Measurements from ENCODE around the gene PAX3. TPM values are rescaled to one million over a fixed set of nuclear protein-coding genes. Genes with fewer than 3 reads are reported as not detected.

Gene PAX3
- total RNA-seq, 1 experiment from 2014 or later = not detected

DNA sequence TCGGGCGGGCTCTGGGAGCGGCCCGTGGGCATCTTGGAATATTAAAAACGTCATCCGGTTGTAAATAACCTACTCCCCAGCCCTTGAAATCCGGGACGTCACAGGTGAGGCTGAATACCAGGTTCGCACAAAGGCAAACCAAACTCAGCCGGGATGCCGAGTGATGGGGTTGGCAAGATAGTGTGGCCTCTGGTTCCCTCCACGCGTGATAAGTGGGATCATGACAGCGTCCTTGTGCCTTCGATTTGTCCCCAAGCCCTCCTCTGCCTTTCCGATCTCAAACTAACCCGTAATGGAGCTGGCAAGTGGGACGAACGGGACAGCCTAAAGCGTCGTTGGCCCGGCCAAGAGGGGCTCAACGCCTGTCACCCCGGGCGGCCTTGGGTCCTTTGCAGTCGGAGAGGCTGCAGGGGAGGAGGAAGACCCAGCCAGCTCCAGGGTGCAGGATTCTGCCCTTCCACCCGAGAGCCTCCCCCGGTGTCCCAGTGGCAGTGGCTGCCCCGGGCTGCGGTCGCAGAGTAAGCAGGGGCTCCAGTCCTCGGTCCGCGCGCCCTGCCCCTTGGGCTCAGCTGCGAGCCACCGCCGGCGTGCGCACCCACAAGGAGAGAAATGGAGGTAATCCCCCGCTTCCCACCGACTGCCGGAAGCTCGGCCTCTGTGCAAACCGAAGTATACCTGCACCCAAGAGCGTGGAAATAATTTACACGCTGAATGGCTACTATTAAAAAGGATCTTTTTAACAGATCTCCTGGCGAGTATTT, 13.4 kb upstream of the PAX3 start:
- ChIA-PET RAD21 (ENCODE audit: low non-redundant PET in 1 of 2, low total read pairs in 2 of 2, uncharacterized antibody in 2 of 2, unreplicated experiment in 2 of 2) (no interaction called here), POLR2A (no interaction called here), CTCF (no interaction called here)
- Histone ChIP-seq H3K4me2 (ENCODE audit: low read length) (no peak overlapping the region), H3K27ac (ENCODE audit: low read depth, low read length) (no peak overlapping the region), H3K27me3 (ENCODE audit: insufficient read depth, low read length) (peaks cover 49% of the 10 kb centered on the region), H3K9me2 (ENCODE audit: insufficient read depth) (no peaks in the 10 kb centered on the region), H3K79me2 (ENCODE audit: insufficient read depth, low read length) (no peaks in the 10 kb centered on the region), H3K9ac (ENCODE audit: low read length) (no peak overlapping the region), H3K4me3 (replicated peaks in 1 of 2; ENCODE audit: low read depth in 1 of 2, low read length in 2 of 2) (no peak overlapping the region), H3K36me3 (ENCODE audit: control insufficient read depth in 1 of 2, insufficient read depth in 2 of 2, low read length in 2 of 2) (no peaks in the 10 kb centered on the region), H4K20me1 (ENCODE audit: insufficient read depth) (no peaks in the 10 kb centered on the region), H2AFZ (ENCODE audit: low read depth, low read length, poor library complexity, severe bottlenecking) (no peak overlapping the region), H3K9me3 (ENCODE audit: control insufficient read depth in 1 of 2, insufficient read depth in 1 of 2, low read depth in 1 of 2, low read length in 2 of 2) (no peaks in the 10 kb centered on the region), H3K4me1 (ENCODE audit: control insufficient read depth in 1 of 2, insufficient read depth in 2 of 2, low read length in 2 of 2) (no peaks in the 10 kb centered on the region)
- ATAC-seq (no peak), DNase-seq (ENCODE audit: low read depth, low spot score) (no peak)
- intact Hi-C loops (cut with micrococcal nuclease) = no loop called here
- no peak for TF ChIP-seq CBX3 (IDR thresholded peaks at IDR 0.05; ENCODE audit: low read depth)
- no peak for TF ChIP-seq SRF (IDR thresholded peaks at IDR 0.05; ENCODE audit: low read depth)
- TF ChIP-seq, protein P1, sequence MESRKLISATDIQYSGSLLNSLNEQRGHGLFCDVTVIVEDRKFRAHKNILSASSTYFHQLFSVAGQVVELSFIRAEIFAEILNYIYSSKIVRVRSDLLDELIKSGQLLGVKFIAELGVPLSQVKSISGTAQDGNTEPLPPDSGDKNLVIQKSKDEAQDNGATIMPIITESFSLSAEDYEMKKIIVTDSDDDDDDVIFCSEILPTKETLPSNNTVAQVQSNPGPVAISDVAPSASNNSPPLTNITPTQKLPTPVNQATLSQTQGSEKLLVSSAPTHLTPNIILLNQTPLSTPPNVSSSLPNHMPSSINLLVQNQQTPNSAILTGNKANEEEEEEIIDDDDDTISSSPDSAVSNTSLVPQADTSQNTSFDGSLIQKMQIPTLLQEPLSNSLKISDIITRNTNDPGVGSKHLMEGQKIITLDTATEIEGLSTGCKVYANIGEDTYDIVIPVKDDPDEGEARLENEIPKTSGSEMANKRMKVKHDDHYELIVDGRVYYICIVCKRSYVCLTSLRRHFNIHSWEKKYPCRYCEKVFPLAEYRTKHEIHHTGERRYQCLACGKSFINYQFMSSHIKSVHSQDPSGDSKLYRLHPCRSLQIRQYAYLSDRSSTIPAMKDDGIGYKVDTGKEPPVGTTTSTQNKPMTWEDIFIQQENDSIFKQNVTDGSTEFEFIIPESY (IDR thresholded peaks at IDR 0.05; ENCODE audit: extremely low read depth, insufficient replicate concordance, low read length) = no peak
- no peak for TF ChIP-seq SP1 (IDR thresholded peaks at IDR 0.05; ENCODE audit: low read depth)
- TF ChIP-seq, protein P2, sequence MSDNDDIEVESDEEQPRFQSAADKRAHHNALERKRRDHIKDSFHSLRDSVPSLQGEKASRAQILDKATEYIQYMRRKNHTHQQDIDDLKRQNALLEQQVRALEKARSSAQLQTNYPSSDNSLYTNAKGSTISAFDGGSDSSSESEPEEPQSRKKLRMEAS (IDR thresholded peaks at IDR 0.05) = no peak
- TF ChIP-seq, protein P3, sequence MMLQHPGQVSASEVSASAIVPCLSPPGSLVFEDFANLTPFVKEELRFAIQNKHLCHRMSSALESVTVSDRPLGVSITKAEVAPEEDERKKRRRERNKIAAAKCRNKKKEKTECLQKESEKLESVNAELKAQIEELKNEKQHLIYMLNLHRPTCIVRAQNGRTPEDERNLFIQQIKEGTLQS (IDR thresholded peaks at IDR 0.05) = no peak
- TF ChIP-seq, protein P4, sequence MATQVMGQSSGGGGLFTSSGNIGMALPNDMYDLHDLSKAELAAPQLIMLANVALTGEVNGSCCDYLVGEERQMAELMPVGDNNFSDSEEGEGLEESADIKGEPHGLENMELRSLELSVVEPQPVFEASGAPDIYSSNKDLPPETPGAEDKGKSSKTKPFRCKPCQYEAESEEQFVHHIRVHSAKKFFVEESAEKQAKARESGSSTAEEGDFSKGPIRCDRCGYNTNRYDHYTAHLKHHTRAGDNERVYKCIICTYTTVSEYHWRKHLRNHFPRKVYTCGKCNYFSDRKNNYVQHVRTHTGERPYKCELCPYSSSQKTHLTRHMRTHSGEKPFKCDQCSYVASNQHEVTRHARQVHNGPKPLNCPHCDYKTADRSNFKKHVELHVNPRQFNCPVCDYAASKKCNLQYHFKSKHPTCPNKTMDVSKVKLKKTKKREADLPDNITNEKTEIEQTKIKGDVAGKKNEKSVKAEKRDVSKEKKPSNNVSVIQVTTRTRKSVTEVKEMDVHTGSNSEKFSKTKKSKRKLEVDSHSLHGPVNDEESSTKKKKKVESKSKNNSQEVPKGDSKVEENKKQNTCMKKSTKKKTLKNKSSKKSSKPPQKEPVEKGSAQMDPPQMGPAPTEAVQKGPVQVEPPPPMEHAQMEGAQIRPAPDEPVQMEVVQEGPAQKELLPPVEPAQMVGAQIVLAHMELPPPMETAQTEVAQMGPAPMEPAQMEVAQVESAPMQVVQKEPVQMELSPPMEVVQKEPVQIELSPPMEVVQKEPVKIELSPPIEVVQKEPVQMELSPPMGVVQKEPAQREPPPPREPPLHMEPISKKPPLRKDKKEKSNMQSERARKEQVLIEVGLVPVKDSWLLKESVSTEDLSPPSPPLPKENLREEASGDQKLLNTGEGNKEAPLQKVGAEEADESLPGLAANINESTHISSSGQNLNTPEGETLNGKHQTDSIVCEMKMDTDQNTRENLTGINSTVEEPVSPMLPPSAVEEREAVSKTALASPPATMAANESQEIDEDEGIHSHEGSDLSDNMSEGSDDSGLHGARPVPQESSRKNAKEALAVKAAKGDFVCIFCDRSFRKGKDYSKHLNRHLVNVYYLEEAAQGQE (IDR thresholded peaks at IDR 0.05; ENCODE audit: low read depth) = no peak
- no peak for TF ChIP-seq POLR2A (IDR thresholded peaks at IDR 0.05; ENCODE audit: borderline replicate concordance, extremely low read depth, insufficient read depth, insufficient read length)
- no peak for TF ChIP-seq EZH2phosphoT487 (IDR thresholded peaks at IDR 0.05; ENCODE audit: borderline replicate concordance)
- no peak for TF ChIP-seq ZNF274 (IDR thresholded peaks at IDR 0.05; ENCODE audit: low read depth, low read length)
- no peak for TF ChIP-seq ZFX (IDR thresholded peaks at IDR 0.05)
- TF ChIP-seq, protein P5, sequence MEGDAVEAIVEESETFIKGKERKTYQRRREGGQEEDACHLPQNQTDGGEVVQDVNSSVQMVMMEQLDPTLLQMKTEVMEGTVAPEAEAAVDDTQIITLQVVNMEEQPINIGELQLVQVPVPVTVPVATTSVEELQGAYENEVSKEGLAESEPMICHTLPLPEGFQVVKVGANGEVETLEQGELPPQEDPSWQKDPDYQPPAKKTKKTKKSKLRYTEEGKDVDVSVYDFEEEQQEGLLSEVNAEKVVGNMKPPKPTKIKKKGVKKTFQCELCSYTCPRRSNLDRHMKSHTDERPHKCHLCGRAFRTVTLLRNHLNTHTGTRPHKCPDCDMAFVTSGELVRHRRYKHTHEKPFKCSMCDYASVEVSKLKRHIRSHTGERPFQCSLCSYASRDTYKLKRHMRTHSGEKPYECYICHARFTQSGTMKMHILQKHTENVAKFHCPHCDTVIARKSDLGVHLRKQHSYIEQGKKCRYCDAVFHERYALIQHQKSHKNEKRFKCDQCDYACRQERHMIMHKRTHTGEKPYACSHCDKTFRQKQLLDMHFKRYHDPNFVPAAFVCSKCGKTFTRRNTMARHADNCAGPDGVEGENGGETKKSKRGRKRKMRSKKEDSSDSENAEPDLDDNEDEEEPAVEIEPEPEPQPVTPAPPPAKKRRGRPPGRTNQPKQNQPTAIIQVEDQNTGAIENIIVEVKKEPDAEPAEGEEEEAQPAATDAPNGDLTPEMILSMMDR (IDR thresholded peaks at IDR 0.05 in 2 of 3, conservative IDR thresholded peaks at IDR 0.05 in 1 of 3; ENCODE audit: borderline replicate concordance in 1 of 3, insufficient read depth in 1 of 3, low read depth in 2 of 3, low read length in 2 of 3) = no peak
- TF ChIP-seq POLR2AphosphoS5 (IDR thresholded peaks at IDR 0.05; ENCODE audit: low read depth, low read length) = no peak
- TF ChIP-seq YY1 (IDR thresholded peaks at IDR 0.05; ENCODE audit: extremely low read depth, insufficient replicate concordance, low read depth, low read length) = no peak
- no peak for TF ChIP-seq FOSL1 (IDR thresholded peaks at IDR 0.05; ENCODE audit: low read depth)
- no peak for TF ChIP-seq JUND (IDR thresholded peaks at IDR 0.05)
- TF ChIP-seq EZH2 (IDR thresholded peaks at IDR 0.05) = no peak
- no peak for TF ChIP-seq EGR1 (IDR thresholded peaks at IDR 0.05; ENCODE audit: low read depth)
- no TSS peak for BruUV-seq (replicated peaks)
